Measurements from ENCODE around the gene KLK5.

Gene KLK5

GRCh38 chr19:50968716-50969412, 16.0 kb upstream of the KLK5 start:
- no peaks in the 10 kb centered on the region for H3K36me3 ChIP-seq (ENCODE audit: control insufficient read depth, insufficient read depth, low read length)
- peaks cover 2% of the 10 kb centered on the region for H3K27me3 ChIP-seq (replicated peaks; ENCODE audit: control insufficient read depth, insufficient read depth, low read length)
- TF ChIP-seq CTCF (IDR thresholded peaks at IDR 0.05; ENCODE audit: insufficient read depth, low read length, poor library complexity, severe bottlenecking), result no peak
- H3K4me3 ChIP-seq (replicated peaks; ENCODE audit: low read depth, low read length), result no peak overlapping the region
- DNase-seq (ENCODE audit: extremely low read depth, insufficient read length), result no peak

- TF ChIP-seq CTCF (IDR thresholded peaks at IDR 0.05; ENCODE audit: insufficient read depth, low read length, poor library complexity, severe bottlenecking), result no peak
- Histone ChIP-seq H3K27me3 (replicated peaks; ENCODE audit: control insufficient read depth, insufficient read depth, low read length) (peaks cover 2% of the 10 kb centered on the region), H3K4me3 (replicated peaks; ENCODE audit: low read depth, low read length) (no peak overlapping the region), H3K36me3 (ENCODE audit: control insufficient read depth, insufficient read depth, low read length) (no peaks in the 10 kb centered on the region)
- DNase-seq (ENCODE audit: extremely low read depth, insufficient read length), result no peak
Measured at GRCh38 chr19:50967929-50968715, 15.3 kb upstream of the KLK5 start.

- H3K27me3 ChIP-seq (replicated peaks; ENCODE audit: control insufficient read depth, insufficient read depth, low read length), result peaks cover 2% of the 10 kb centered on the region
- no peak for TF ChIP-seq CTCF (IDR thresholded peaks at IDR 0.05; ENCODE audit: insufficient read depth, low read length, poor library complexity, severe bottlenecking)
- no peak for DNase-seq (ENCODE audit: extremely low read depth, insufficient read length)
Measured at GRCh38 chr19:50964266-50964665, 11.4 kb upstream of the KLK5 start.

GRCh38 chr19:50963381-50963780, 10.5 kb upstream of the KLK5 start:
- no peak for TF ChIP-seq CTCF (IDR thresholded peaks at IDR 0.05; ENCODE audit: insufficient read depth, low read length, poor library complexity, severe bottlenecking)
- DNase-seq (ENCODE audit: extremely low read depth, insufficient read length), result no peak
- H3K27me3 ChIP-seq (replicated peaks; ENCODE audit: control insufficient read depth, insufficient read depth, low read length), result peaks cover 2% of the 10 kb centered on the region
- no peak overlapping the region for H3K4me3 ChIP-seq (replicated peaks; ENCODE audit: low read depth, low read length)
- no peaks in the 10 kb centered on the region for H3K36me3 ChIP-seq (ENCODE audit: control insufficient read depth, insufficient read depth, low read length)

More at GRCh38 chr19:50964266-50964665, 11.4 kb upstream of the KLK5 start:
- no peak overlapping the region for H3K4me3 ChIP-seq (replicated peaks; ENCODE audit: low read depth, low read length)
- H3K36me3 ChIP-seq (ENCODE audit: control insufficient read depth, insufficient read depth, low read length), result no peaks in the 10 kb centered on the region

- no peak for DNase-seq (ENCODE audit: extremely low read depth, insufficient read length)
- H3K36me3 ChIP-seq (ENCODE audit: control insufficient read depth, insufficient read depth, low read length), result no peaks in the 10 kb centered on the region
- no peak for TF ChIP-seq CTCF (IDR thresholded peaks at IDR 0.05; ENCODE audit: insufficient read depth, low read length, poor library complexity, severe bottlenecking)
Measured at GRCh38 chr19:50962245-50962644, 9.4 kb upstream of the KLK5 start.

More at GRCh38 chr19:50962245-50962644, 9.4 kb upstream of the KLK5 start:
- Histone ChIP-seq H3K4me3 (replicated peaks; ENCODE audit: low read depth, low read length) (no peak overlapping the region), H3K27me3 (replicated peaks; ENCODE audit: control insufficient read depth, insufficient read depth, low read length) (no peaks in the 10 kb centered on the region)

Data from GM06990 (cell line).